G401 (cell line): ENCODE data around the gene DNAJA2. TPM values are rescaled to one million over a fixed set of nuclear protein-coding genes. Genes with fewer than 3 reads are reported as not detected.
"Not testable (repeated sequence)": the region's sequence is repeated elsewhere in the genome, so short reads cannot be mapped to it uniquely, and the experiment has no call there.

ENCODE experiments used
- DNase-seq: peaks from one replicate; pipeline ENCODE4 v3.0.0-alpha.2; 2015; ENCODE audit warnings: low spot score
- in situ Hi-C: cut with HindIII; loops from 2 replicates; pipeline ENCODE4 v1.10.0; 2016; ENCODE audit warnings: low sequenced_read_pairs, mixed read lengths
- total RNA-seq: library from RNA; depleted of rRNA; stranded (reverse); fragments of >200 nt; shearing (Covaris generic); gene quantifications from 2 replicates; pipeline ENCODE4 v1.2.3, GENCODE V29; 2014

Gene DNAJA2
- total RNA-seq, 1 experiment from 2014 or later = 128 TPM

GRCh38 chr16:46980926-46981325, 7.5 kb upstream of the DNAJA2 start:
- in situ Hi-C loops = no loop called here
- no peak for DNase-seq

GRCh38 chr16:46976550-46976949, 3.1 kb upstream of the DNAJA2 start:
- in situ Hi-C loops = no loop called here
- DNase-seq = no peak

GRCh38 chr16:46975908-46976470, 2.5 kb upstream of the DNAJA2 start:
- in situ Hi-C loops = no loop called here
- no peak for DNase-seq

- in situ Hi-C loops = no loop called here
These were observed 1.7 kb upstream of the DNAJA2 start for GRCh38 chr16:46975165-46975564.

GRCh38 chr16:46974352-46974751, 878 bp upstream of the DNAJA2 start:
- peak; percentile 22 for DNase-seq
- in situ Hi-C loops = no loop called here

More at GRCh38 chr16:46975165-46975564, 1.7 kb upstream of the DNAJA2 start:
- DNase-seq = no peak

- in situ Hi-C loops = no loop called here
- no peak for DNase-seq
These were observed 486 bp upstream of the DNAJA2 start for GRCh38 chr16:46973996-46974324.

- in situ Hi-C loops = no loop called here
- peak; percentile 44 for DNase-seq
These were observed 856 bp downstream of the DNAJA2 start for GRCh38 chr16:46972429-46973206.

GRCh38 chr16:46971271-46971670, 2.2 kb downstream of the DNAJA2 start:
- in situ Hi-C loops = no loop called here
- no peak for DNase-seq

GRCh38 chr16:46970089-46970488, 3.4 kb downstream of the DNAJA2 start:
- DNase-seq = peak; percentile 19
- in situ Hi-C loops = no loop called here

- in situ Hi-C loops = no loop called here
- DNase-seq = no peak
These were observed 5.4 kb downstream of the DNAJA2 start for GRCh38 chr16:46968063-46968435.

- in situ Hi-C loops = no loop called here
- DNase-seq = no peak
These were observed 10.8 kb downstream of the DNAJA2 start for GRCh38 chr16:46962629-46963028.

GRCh38 chr16:46961373-46962353, 11.8 kb downstream of the DNAJA2 start:
- in situ Hi-C loops = no loop called here
- peak; percentile 13 for DNase-seq

GRCh38 chr16:46954562-46954961, 18.9 kb downstream of the DNAJA2 start:
- in situ Hi-C loops = no loop called here
- DNase-seq = no peak

GRCh38 chr16:46950009-46950408, 23.5 kb downstream of the DNAJA2 start:
- in situ Hi-C loops = no loop called here
- DNase-seq = no peak

GRCh38 chr16:46949241-46949892, 24.1 kb downstream of the DNAJA2 start:
- no peak for DNase-seq
- in situ Hi-C loops = no loop called here

GRCh38 chr16:46948548-46949166, 24.8 kb downstream of the DNAJA2 start:
- in situ Hi-C loops = no loop called here
- DNase-seq = no peak

- peak; percentile 15 for DNase-seq
- in situ Hi-C loops = no loop called here
These were observed 25.4 kb downstream of the DNAJA2 start for GRCh38 chr16:46947900-46948547.

GRCh38 chr16:46944713-46945112, 28.8 kb downstream of the DNAJA2 start:
- DNase-seq, in situ Hi-C loops: not testable (repeated sequence)

GRCh38 chr16:46937536-46937935, 35.9 kb downstream of the DNAJA2 start:
- no peak for DNase-seq
- in situ Hi-C loops = no loop called here
